Lung (tissue), 12 donors: ENCODE results near the gene TRPC6. TPM values are rescaled to one million over a fixed set of nuclear protein-coding genes. Genes with fewer than 3 reads are reported as not detected.

Experiments used
- ATAC-seq: fragments of 200-7000 bp; cut with Tn5 transposase; one replicate; pipeline ENCODE4 v1.9.1; 2020; ENCODE audit warnings: moderate number of reproducible peaks; ENCODE audit not compliant: insufficient read depth, low FRiP score
- DNase-seq, 3 donors: peaks; one replicate each; pipeline ENCODE4 v3.0.0-alpha.2; 2013 to 2017
- H3K27ac ChIP-seq, 2 donors: one replicate each; pipeline ENCODE4 v1.5.1; 2013; ENCODE audit warnings: mild to moderate bottlenecking in 2 of 2, moderate library complexity in 2 of 2, control low read depth in 1 of 2, inconsistent platforms in 1 of 2, low read depth in 1 of 2, low read length in 1 of 2
- H3K27me3 ChIP-seq, 3 donors: one replicate each; pipeline ENCODE4 v1.5.1; 2013; ENCODE audit warnings: low read length in 2 of 3; ENCODE audit not compliant: control insufficient read depth in 3 of 3, insufficient read depth in 3 of 3
- H3K36me3 ChIP-seq, 4 donors: one replicate each; pipeline ENCODE4 v1.5.1; 2013; ENCODE audit warnings: low read length in 4 of 4, mild to moderate bottlenecking in 1 of 4, moderate library complexity in 1 of 4; ENCODE audit not compliant: control insufficient read depth in 4 of 4, insufficient read depth in 4 of 4
- H3K4me1 ChIP-seq, 5 donors: one replicate each; pipeline ENCODE4 v1.5.1; 2013; ENCODE audit warnings: low read length in 5 of 5, mild to moderate bottlenecking in 2 of 5, moderate library complexity in 1 of 5; ENCODE audit not compliant: control insufficient read depth in 5 of 5, insufficient read depth in 5 of 5
- H3K4me3 ChIP-seq: one replicate; pipeline ENCODE4 v1.5.1; 2013; ENCODE audit warnings: mild to moderate bottlenecking, control low read depth, moderate library complexity
- H3K9ac ChIP-seq, 2 donors: one replicate each; pipeline ENCODE4 v1.5.1; 2013; ENCODE audit warnings: low read length in 2 of 2, control low read depth in 1 of 2; ENCODE audit not compliant: insufficient read depth in 1 of 2
- H3K9me3 ChIP-seq, 4 donors: one replicate each; pipeline ENCODE4 v1.5.1; 2013; ENCODE audit warnings: low read length in 3 of 4, mild to moderate bottlenecking in 1 of 4, moderate library complexity in 1 of 4; ENCODE audit not compliant: control insufficient read depth in 4 of 4, insufficient read depth in 3 of 4
- WGBS, 2 donors: extraction: QIAGEN DNeasy Blood & Tissue Kit; methylation state at CpG; one replicate each; pipeline ENCODE4 v1.1.7; 2013; 5-methylcytosine and 5-hydroxymethylcytosine counted together
- polyA plus RNA-seq, 2 donors: library from polyadenylated mRNA; stranded (reverse); fragments of 200-250 nt; gene quantifications; one replicate each; pipeline ENCODE4 v1.2.1, GENCODE V29; 2013
- total RNA-seq, 2 donors: library from RNA; depleted of rRNA in 1 of 2; stranded (reverse); fragments of >200 nt in 1 of 2; gene quantifications; one replicate each; pipeline ENCODE4 v1.2.1, GENCODE V29; 2014 to 2021
- TF ChIP-seq, protein P1 (sequence below): IDR thresholded peaks from 2 replicates; pipeline ENCODE4 v1.5.1; 2012; ENCODE audit warnings: mild to moderate bottlenecking; ENCODE audit errors: control extremely low read depth, extremely low read depth
- donor health status: control.
- donor health status: control.
- donor health status: Bipolar disorder and iron deficiency.
- donor health status: healthy.
- donor health status: DM: yes; HTN: yes; CAD: no.

Gene TRPC6
- total and polyA plus RNA-seq, 4 donors: 3.3 to 66.5 (median 7.9) TPM

- Histone ChIP-seq H3K36me3 (no peaks in the 10 kb centered on the region), H3K9ac (no peak overlapping the region), H3K27ac (no peak overlapping the region), H3K27me3 (no peaks in the 10 kb centered on the region), H3K9me3 (peaks cover 0 to 8% (median 2%) of the 10 kb centered on the region in 4 donors), H3K4me3 (no peak overlapping the region), H3K4me1 (no peaks in the 10 kb centered on the region)
- DNase-seq: no peak
- TF ChIP-seq, protein P1, sequence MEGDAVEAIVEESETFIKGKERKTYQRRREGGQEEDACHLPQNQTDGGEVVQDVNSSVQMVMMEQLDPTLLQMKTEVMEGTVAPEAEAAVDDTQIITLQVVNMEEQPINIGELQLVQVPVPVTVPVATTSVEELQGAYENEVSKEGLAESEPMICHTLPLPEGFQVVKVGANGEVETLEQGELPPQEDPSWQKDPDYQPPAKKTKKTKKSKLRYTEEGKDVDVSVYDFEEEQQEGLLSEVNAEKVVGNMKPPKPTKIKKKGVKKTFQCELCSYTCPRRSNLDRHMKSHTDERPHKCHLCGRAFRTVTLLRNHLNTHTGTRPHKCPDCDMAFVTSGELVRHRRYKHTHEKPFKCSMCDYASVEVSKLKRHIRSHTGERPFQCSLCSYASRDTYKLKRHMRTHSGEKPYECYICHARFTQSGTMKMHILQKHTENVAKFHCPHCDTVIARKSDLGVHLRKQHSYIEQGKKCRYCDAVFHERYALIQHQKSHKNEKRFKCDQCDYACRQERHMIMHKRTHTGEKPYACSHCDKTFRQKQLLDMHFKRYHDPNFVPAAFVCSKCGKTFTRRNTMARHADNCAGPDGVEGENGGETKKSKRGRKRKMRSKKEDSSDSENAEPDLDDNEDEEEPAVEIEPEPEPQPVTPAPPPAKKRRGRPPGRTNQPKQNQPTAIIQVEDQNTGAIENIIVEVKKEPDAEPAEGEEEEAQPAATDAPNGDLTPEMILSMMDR: no peak
- no peak for ATAC-seq
Measured at GRCh38 chr11:101523193-101523592, 60.6 kb downstream of the TRPC6 start.

DNA sequence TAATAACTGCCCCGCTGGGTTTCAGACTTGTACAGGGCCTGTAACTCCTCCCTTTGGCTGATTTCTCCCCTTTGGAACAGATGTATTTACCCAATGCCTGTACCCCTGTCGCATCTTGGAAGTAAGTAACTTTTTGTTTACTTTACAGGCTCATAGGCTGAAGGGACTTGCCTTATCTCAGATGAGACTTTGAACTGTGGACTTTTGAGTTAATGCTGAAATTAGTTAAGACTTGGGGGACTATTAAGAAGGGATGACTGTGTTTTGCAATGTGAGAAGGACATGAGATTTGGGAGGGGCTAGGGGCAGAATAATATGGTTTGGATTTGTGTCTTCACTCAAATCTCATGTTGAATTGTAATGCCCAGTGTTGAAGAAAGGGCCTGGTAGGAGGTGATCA is 62.0 kb downstream of the TRPC6 start:
- Histone ChIP-seq H3K4me1 (no peaks in the 10 kb centered on the region), H3K27me3 (no peaks in the 10 kb centered on the region), H3K36me3 (no peaks in the 10 kb centered on the region), H3K9me3 (peaks cover 0 to 8% (median 2%) of the 10 kb centered on the region in 4 donors), H3K27ac (no peak overlapping the region), H3K9ac (no peak overlapping the region), H3K4me3 (no peak overlapping the region)
- ATAC-seq: no peak
- no peak for DNase-seq
- WGBS, 2 donors: 64 to 73% methylated on average over 2 of the region's 2 CpGs
- TF ChIP-seq, protein P1: no peak

DNA sequence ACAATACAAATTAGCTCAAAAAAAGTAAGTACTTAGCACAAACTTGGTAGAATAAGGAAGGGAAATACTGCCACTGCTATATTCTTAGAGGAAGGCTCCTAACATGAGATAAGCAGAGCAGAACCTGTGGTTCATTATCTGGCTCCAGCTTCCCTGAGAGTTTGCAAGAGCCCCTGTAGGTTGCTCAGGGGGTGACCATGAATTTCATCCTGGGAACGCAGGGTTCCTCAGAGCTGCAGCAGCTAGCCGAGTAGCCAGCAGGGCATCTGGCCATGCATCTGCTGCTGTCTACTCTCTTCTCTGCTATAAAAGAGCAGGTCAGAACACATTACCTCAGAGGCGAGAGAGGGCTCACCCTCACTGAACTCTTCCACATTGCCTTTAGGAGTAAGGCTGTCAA is 67.3 kb downstream of the TRPC6 start:
- WGBS, 2 donors: 27 to 42% methylated on average over 3 of the region's 3 CpGs
- TF ChIP-seq, protein P1: no peak
- DNase-seq: no peak

GRCh38 chr11:101511065-101511464 is 72.7 kb downstream of the TRPC6 start:
- no peak for ATAC-seq
- 58 to 87% methylated on average over 1 of the region's 1 CpG for WGBS, 2 donors
- Histone ChIP-seq H3K4me3 (no peak overlapping the region), H3K9me3 (no peaks in the 10 kb centered on the region), H3K36me3 (no peaks in the 10 kb centered on the region), H3K27me3 (no peaks in the 10 kb centered on the region), H3K27ac (no peak overlapping the region), H3K9ac (no peak overlapping the region), H3K4me1 (no peaks in the 10 kb centered on the region)
- DNase-seq: no peak
- TF ChIP-seq, protein P1: no peak

More for the DNA sequence above, 67.3 kb downstream of the TRPC6 start:
- Histone ChIP-seq H3K36me3 (no peaks in the 10 kb centered on the region), H3K9me3 (peaks cover 0 to 8% (median 2%) of the 10 kb centered on the region in 4 donors), H3K9ac (no peak overlapping the region), H3K27ac (no peak overlapping the region), H3K27me3 (no peaks in the 10 kb centered on the region), H3K4me3 (no peak overlapping the region), H3K4me1 (no peaks in the 10 kb centered on the region)
- ATAC-seq: no peak
